Measurements from ENCODE around the gene N4BP2L2.

Gene N4BP2L2

DNA sequence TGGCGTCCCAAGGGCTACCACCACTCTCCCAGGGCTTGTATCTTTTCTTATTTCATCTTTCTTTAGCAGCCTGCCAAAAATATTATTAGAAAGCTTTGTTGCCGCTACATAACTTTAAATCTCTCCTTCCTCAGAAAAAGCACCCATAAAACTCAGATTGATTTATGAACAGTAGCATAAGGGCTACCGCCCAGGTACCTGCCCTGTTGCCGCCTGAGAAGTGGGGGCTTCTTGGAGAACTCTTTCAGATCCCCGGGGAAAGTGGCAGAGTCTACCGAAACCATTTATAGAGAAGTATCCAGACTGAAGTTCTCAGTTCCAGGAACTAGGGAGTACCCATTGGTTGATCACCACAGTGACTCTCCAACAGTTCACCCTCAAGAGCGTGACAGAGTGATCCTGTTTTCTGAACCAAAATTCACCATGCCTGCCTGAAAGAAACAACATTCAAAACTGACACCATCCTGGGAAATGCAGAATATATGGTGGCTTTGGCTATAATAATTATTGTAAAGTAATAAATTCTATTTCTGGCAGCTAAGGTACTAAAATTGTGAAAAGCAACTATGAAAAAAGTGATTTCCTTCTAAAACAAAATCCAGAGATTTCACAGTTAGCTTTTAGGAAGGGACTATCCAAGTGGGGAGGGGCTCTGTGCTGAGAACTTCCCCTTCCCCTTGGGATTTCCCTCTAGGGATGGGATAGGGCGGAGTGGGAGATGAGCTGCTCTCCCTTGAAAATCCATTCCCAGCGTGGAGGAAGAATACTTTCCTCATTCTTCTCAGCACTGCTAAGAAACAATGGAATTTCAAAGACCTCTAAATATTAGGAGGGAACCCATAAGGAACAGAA lies 109.8 kb downstream of the N4BP2L2 start:
- ATAC-seq (ENCODE audit: insufficient read depth, low read depth) (no peak), DNase-seq (no peak)
- Histone ChIP-seq H3K4me3 (ENCODE audit: low read depth in 1 of 2, low read length in 2 of 2) (peak overlapping the region; percentile 70 to 88; a peak in 3 of 4 replicates), H3K9me3 (ENCODE audit: insufficient read depth, low read length, severe bottlenecking) (no peaks in the 10 kb centered on the region), H4K20me1 (ENCODE audit: insufficient read depth, low read length) (peaks cover 16% of the 10 kb centered on the region), H3K4me2 (ENCODE audit: insufficient read depth, low read length) (peak overlapping the region; percentile 82), H3K9ac (ENCODE audit: low read depth, low read length) (peak overlapping the region; percentile 96), H2AFZ (ENCODE audit: low read depth, low read length) (peak overlapping the region; percentile 66), H3K27ac (ENCODE audit: low read length) (peak overlapping the region; percentile 87), H3K4me1 (ENCODE audit: insufficient read depth, low read length) (peaks cover 77% of the 10 kb centered on the region), H3K36me3 (ENCODE audit: insufficient read depth, low read length) (peaks cover 21% of the 10 kb centered on the region), H3K27me3 (ENCODE audit: insufficient read depth, low read length, poor library complexity) (no peaks in the 10 kb centered on the region), H3K79me2 (ENCODE audit: insufficient read depth, low read length) (peaks cover 50% of the 10 kb centered on the region)
- TF ChIP-seq, protein P1, sequence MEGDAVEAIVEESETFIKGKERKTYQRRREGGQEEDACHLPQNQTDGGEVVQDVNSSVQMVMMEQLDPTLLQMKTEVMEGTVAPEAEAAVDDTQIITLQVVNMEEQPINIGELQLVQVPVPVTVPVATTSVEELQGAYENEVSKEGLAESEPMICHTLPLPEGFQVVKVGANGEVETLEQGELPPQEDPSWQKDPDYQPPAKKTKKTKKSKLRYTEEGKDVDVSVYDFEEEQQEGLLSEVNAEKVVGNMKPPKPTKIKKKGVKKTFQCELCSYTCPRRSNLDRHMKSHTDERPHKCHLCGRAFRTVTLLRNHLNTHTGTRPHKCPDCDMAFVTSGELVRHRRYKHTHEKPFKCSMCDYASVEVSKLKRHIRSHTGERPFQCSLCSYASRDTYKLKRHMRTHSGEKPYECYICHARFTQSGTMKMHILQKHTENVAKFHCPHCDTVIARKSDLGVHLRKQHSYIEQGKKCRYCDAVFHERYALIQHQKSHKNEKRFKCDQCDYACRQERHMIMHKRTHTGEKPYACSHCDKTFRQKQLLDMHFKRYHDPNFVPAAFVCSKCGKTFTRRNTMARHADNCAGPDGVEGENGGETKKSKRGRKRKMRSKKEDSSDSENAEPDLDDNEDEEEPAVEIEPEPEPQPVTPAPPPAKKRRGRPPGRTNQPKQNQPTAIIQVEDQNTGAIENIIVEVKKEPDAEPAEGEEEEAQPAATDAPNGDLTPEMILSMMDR (IDR thresholded peaks at IDR 0.05; ENCODE audit: borderline replicate concordance, extremely low read depth, low read length, poor library complexity, severe bottlenecking) = no peak
- TF ChIP-seq EZH2 (IDR thresholded peaks at IDR 0.05; ENCODE audit: borderline replicate concordance, low read depth, low read length, severe bottlenecking) = no peak

- no peaks in the 10 kb centered on the region for H3K27me3 ChIP-seq (ENCODE audit: insufficient read depth, low read length, poor library complexity)
- H3K36me3 ChIP-seq (ENCODE audit: insufficient read depth, low read length) = peaks cover 29% of the 10 kb centered on the region
- H3K4me1 ChIP-seq (ENCODE audit: insufficient read depth, low read length) = peaks cover 79% of the 10 kb centered on the region
- peak within 1 kb of the TSS; percentile 96 for H3K9ac ChIP-seq (ENCODE audit: low read depth, low read length)
- H3K4me2 ChIP-seq (ENCODE audit: insufficient read depth, low read length) = peak within 1 kb of the TSS; percentile 82
- peaks cover 18% of the 10 kb centered on the region for H4K20me1 ChIP-seq (ENCODE audit: insufficient read depth, low read length)
- peaks cover 58% of the 10 kb centered on the region for H3K79me2 ChIP-seq (ENCODE audit: insufficient read depth, low read length)
- peak within 1 kb of the TSS; percentile 70 to 88 for H3K4me3 ChIP-seq (ENCODE audit: low read depth in 1 of 2, low read length in 2 of 2)
- DNase-seq (peak; percentile 90), ATAC-seq (ENCODE audit: insufficient read depth, low read depth) (peak; percentile 77)
- peak within 1 kb of the TSS; percentile 66 for H2AFZ ChIP-seq (ENCODE audit: low read depth, low read length)
- TF ChIP-seq, protein P1 (IDR thresholded peaks at IDR 0.05; ENCODE audit: borderline replicate concordance, extremely low read depth, low read length, poor library complexity, severe bottlenecking) = no peak
- TF ChIP-seq EZH2 (IDR thresholded peaks at IDR 0.05; ENCODE audit: borderline replicate concordance, low read depth, low read length, severe bottlenecking) = no peak
- no peaks in the 10 kb centered on the region for H3K9me3 ChIP-seq (ENCODE audit: insufficient read depth, low read length, severe bottlenecking)
- peak within 1 kb of the TSS; percentile 87 for H3K27ac ChIP-seq (ENCODE audit: low read length)
Measured at GRCh38 chr13:32427852-32428580, 110.6 kb downstream of the N4BP2L2 start, which contains the start of gene N4BP2L1. N4BP2L1 (minus strand) TSS chr13:32428130; CDS start chr13:32428082, 48 bp downstream.

GRCh38 chr13:32426990-32427851 lies 111.4 kb downstream of the N4BP2L2 start:
- Histone ChIP-seq H3K9ac (ENCODE audit: low read depth, low read length) (peak overlapping the region; percentile 96), H3K9me3 (ENCODE audit: insufficient read depth, low read length, severe bottlenecking) (no peaks in the 10 kb centered on the region), H2AFZ (ENCODE audit: low read depth, low read length) (peak overlapping the region; percentile 66), H3K4me3 (ENCODE audit: low read depth in 1 of 2, low read length in 2 of 2) (peak overlapping the region; percentile 70 to 88), H3K27ac (ENCODE audit: low read length) (peak overlapping the region; percentile 87), H3K27me3 (ENCODE audit: insufficient read depth, low read length, poor library complexity) (no peaks in the 10 kb centered on the region), H4K20me1 (ENCODE audit: insufficient read depth, low read length) (peaks cover 21% of the 10 kb centered on the region), H3K79me2 (ENCODE audit: insufficient read depth, low read length) (peaks cover 66% of the 10 kb centered on the region), H3K36me3 (ENCODE audit: insufficient read depth, low read length) (peaks cover 37% of the 10 kb centered on the region), H3K4me1 (ENCODE audit: insufficient read depth, low read length) (peaks cover 71% of the 10 kb centered on the region), H3K4me2 (ENCODE audit: insufficient read depth, low read length) (peak overlapping the region; percentile 82)
- DNase-seq = peak; percentile 78
- ATAC-seq (ENCODE audit: insufficient read depth, low read depth) = peak; percentile 48
- TF ChIP-seq, protein P1 (IDR thresholded peaks at IDR 0.05; ENCODE audit: borderline replicate concordance, extremely low read depth, low read length, poor library complexity, severe bottlenecking) = no peak
- no peak for TF ChIP-seq EZH2 (IDR thresholded peaks at IDR 0.05; ENCODE audit: borderline replicate concordance, low read depth, low read length, severe bottlenecking)
